ENCODE data around the gene GTF2IRD1. TPM values are rescaled to one million over a fixed set of nuclear protein-coding genes. Genes with fewer than 3 reads are reported as not detected.
"Not testable (repeated sequence)": the region's sequence is repeated elsewhere in the genome, so short reads cannot be mapped to it uniquely, and the experiment has no call there.

The GTF2IRD1 gene
- polyA plus RNA-seq, 1 donor, result 65.9 TPM

DNA sequence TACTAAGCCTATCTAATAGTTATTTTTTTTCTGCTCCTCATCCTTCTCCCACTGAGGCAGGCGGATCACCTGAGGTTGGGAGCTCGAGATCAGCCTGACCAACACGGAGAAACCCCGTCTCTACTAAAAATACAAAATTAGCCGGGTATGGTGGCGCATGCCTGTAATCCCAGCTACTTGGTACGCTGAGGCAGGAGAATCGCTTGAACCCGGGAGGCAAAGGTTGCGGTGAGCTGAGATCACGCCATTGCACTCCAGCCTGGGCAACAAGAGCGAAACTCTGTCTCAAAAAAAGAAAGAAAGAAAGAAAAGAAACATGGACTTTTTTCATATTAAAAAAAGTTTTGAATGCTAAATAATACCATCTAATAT lies 197.4 kb downstream of the GTF2IRD1 start:
- not testable (repeated sequence) for DNase-seq

Other genes with a start within 250 kb of the GTF2IRD1 start
- gene LAT2, start 243.9 kb upstream of the GTF2IRD1 start, polyA plus RNA-seq (ENCODE audit: insufficient read length), result 3.5 TPM
- gene RFC2, start 199.5 kb upstream of the GTF2IRD1 start, polyA plus RNA-seq (ENCODE audit: insufficient read length), result 39.1 TPM
- gene CLIP2, start 164.5 kb upstream of the GTF2IRD1 start, polyA plus RNA-seq (ENCODE audit: insufficient read length), result 22.3 TPM
- 520 TPM for gene GTF2I, start 203.8 kb downstream of the GTF2IRD1 start, polyA plus RNA-seq (ENCODE audit: insufficient read length)